HepG2 (cell line): ENCODE measurements around the gene RAD23A. TPM values are rescaled to one million over a fixed set of nuclear protein-coding genes. Genes with fewer than 3 reads are reported as not detected.
A peak's percentile ranks its signal among the peaks of the same experiment; 100 is the strongest.

ENCODE experiments used
- ADNP ChIP-seq: sonication (generic); formaldehyde crosslinking; IDR thresholded peaks from 2 replicates; pipeline ENCODE4 v1.4.0; 2020; ENCODE audit warnings: missing genetic modification reagents
- DMAP1 ChIP-seq: IDR thresholded peaks from 2 replicates; pipeline ENCODE4 v1.6.1; 2016
- HBP1 ChIP-seq: IDR thresholded peaks from 2 replicates; pipeline ENCODE4 v1.6.1; 2016; ENCODE audit warnings: low read depth, control low read depth
- HNRNPK ChIP-seq: fragments of 200-400 bp; formaldehyde crosslinking; IDR thresholded peaks from 2 replicates; pipeline ENCODE4 v1.6.1; 2018; ENCODE audit warnings: low read length, low read depth, moderate library complexity, mild to moderate bottlenecking; ENCODE audit not compliant: poor library complexity, severe bottlenecking
- HOXA3 ChIP-seq: sonication (generic); formaldehyde crosslinking; IDR thresholded peaks from 2 replicates; pipeline ENCODE4 v1.5.0; 2020; ENCODE audit warnings: missing genetic modification reagents
- KAT7 ChIP-seq: IDR thresholded peaks from 2 replicates; pipeline ENCODE4 v1.6.1; 2018; ENCODE audit warnings: borderline replicate concordance, missing compliant biosample characterization
- MTF2 ChIP-seq: sonication (generic); formaldehyde crosslinking; IDR thresholded peaks from 2 replicates; pipeline ENCODE4 v1.5.0; 2020; ENCODE audit warnings: missing genetic modification reagents, borderline replicate concordance
- NKX3-1 ChIP-seq: sonication (generic); formaldehyde crosslinking; IDR thresholded peaks from 2 replicates; pipeline ENCODE4 v1.5.0; 2020; ENCODE audit warnings: missing genetic modification reagents
- PAF1 ChIP-seq: IDR thresholded peaks from 2 replicates; pipeline ENCODE4 v1.6.1; 2016; ENCODE audit warnings: missing genetic modification reagents, missing compliant biosample characterization
- POGK ChIP-seq: sonication (generic); formaldehyde crosslinking; conservative IDR thresholded peaks from 2 replicates; pipeline ENCODE4 v1.8.0; 2022; ENCODE audit warnings: mild to moderate bottlenecking, moderate library complexity, missing genetic modification reagents
- RARA ChIP-seq: IDR thresholded peaks from 2 replicates; pipeline ENCODE4 v1.6.1; 2016; ENCODE audit warnings: missing genetic modification reagents, missing compliant biosample characterization
- RCOR2 ChIP-seq: IDR thresholded peaks from 2 replicates; pipeline ENCODE4 v1.6.1; 2016; ENCODE audit warnings: missing biosample characterization, missing genetic modification reagents
- TRIM22 ChIP-seq: fragments of 450-650 bp; IDR thresholded peaks from 2 replicates; pipeline ENCODE4 v1.6.1; 2017
- ZBTB46 ChIP-seq: sonication (generic); formaldehyde crosslinking; IDR thresholded peaks from 2 replicates; pipeline ENCODE4 v1.4.0; 2020; ENCODE audit warnings: mild to moderate bottlenecking, missing genetic modification reagents, borderline replicate concordance
- ZNF18 ChIP-seq: sonication (generic); formaldehyde crosslinking; IDR thresholded peaks from 2 replicates; pipeline ENCODE4 v1.8.0; 2022; ENCODE audit warnings: mild to moderate bottlenecking, missing genetic modification reagents; ENCODE audit not compliant: insufficient replicate concordance
- ZNF180 ChIP-seq: sonication (generic); formaldehyde crosslinking; IDR thresholded peaks from 2 replicates; pipeline ENCODE4 v1.4.0; 2020; ENCODE audit warnings: low read depth, missing genetic modification reagents, borderline replicate concordance
- ZNF296 ChIP-seq: sonication (generic); formaldehyde crosslinking; conservative IDR thresholded peaks from 2 replicates; pipeline ENCODE4 v1.5.0; 2020; ENCODE audit warnings: mild to moderate bottlenecking, missing genetic modification reagents
- ZNF362 ChIP-seq: sonication (generic); formaldehyde crosslinking; IDR thresholded peaks from 2 replicates; pipeline ENCODE4 v1.4.0; 2020; ENCODE audit warnings: missing genetic modification reagents, mild to moderate bottlenecking, borderline replicate concordance
- ZNF781 ChIP-seq: sonication (generic); formaldehyde crosslinking; IDR thresholded peaks from 2 replicates; pipeline ENCODE4 v1.5.1; 2020; ENCODE audit warnings: borderline replicate concordance, mild to moderate bottlenecking, missing genetic modification reagents; ENCODE audit errors: not compliant biosample characterization
- polyA plus RNA-seq, 8 experiments: library from polyadenylated mRNA; depleted of rRNA in 3 of 8; stranded (reverse) in 7 of 8; unstranded in 1 of 8; fragments of >200 nt; fragmentation: Illumina TruSeq in 4 of 8; extraction: Trizol in 4 of 8; gene quantifications; 2 replicates each; pipeline versions ENCODE4 v1.2.1 to v1.2.3, GENCODE V29; 2011 to 2016; ENCODE audit warnings: low read depth in 4 of 8, missing spikeins in 1 of 8, mixed read lengths in 1 of 8; ENCODE audit not compliant: insufficient read depth in 1 of 8
- total RNA-seq, 5 experiments: library from RNA; depleted of rRNA; stranded (reverse); fragments of >200 nt; fragmentation: Illumina TruSeq; extraction: Trizol; gene quantifications; 2 replicates each; pipeline ENCODE4 v1.2.3, GENCODE V29; 2016; ENCODE audit warnings: low read depth in 1 of 5

RAD23A gene
- total and polyA plus RNA-seq, 2 of the 13 experiments (the other 11 are each of a cell fraction or from before 2014, with no cell fraction given), result 42.5 to 54.2 TPM

- TF ChIP-seq TRIM22 (no peak), HBP1 (CRISPR knock-in tag) (0 out of 2 replicates have a peak, but pooled peaks have one; percentile 29), PAF1 (no peak), ADNP (CRISPR knock-in tag) (no peak), HNRNPK (peak; percentile 22), NKX3-1 (CRISPR knock-in tag) (no peak), ZNF781 (CRISPR knock-in tag) (no peak), HOXA3 (peak; percentile 67; the same call in 1 of the 2 replicates), ZNF296 (CRISPR knock-in tag) (0 out of 2 replicates have a peak, but pooled peaks have one; percentile 16), ZNF18 (CRISPR knock-in tag) (peak; percentile 91), POGK (CRISPR knock-in tag) (no peak; the same call in 1 of the 2 replicates), DMAP1 (CRISPR knock-in tag) (no peak), ZNF180 (CRISPR knock-in tag) (no peak), RCOR2 (no peak), KAT7 (CRISPR knock-in tag) (no peak), ZNF362 (CRISPR knock-in tag) (peak; percentile 48; the same call in 1 of the 2 replicates), MTF2 (no peak), RARA (CRISPR knock-in tag) (no peak), ZBTB46 (CRISPR knock-in tag) (no peak)
Observed at GRCh38 chr19:12965017-12965811, 19.6 kb downstream of the RAD23A start (continued).
